Measurements from ENCODE around the gene SUPT3H.

SUPT3H gene

GRCh38 chr6:44789061-44789460 is 588.7 kb downstream of the SUPT3H start:
- Histone ChIP-seq H3K27me3 (ENCODE audit: control insufficient read depth, insufficient read depth, low read length) (no peaks in the 10 kb centered on the region), H3K36me3 (ENCODE audit: control insufficient read depth, insufficient read depth, low read length) (no peaks in the 10 kb centered on the region), H3K4me1 (ENCODE audit: control insufficient read depth, insufficient read depth, low read length) (no peaks in the 10 kb centered on the region), H3K9ac (ENCODE audit: low read length) (no peak overlapping the region), H3K9me3 (ENCODE audit: control insufficient read depth, low read length) (no peaks in the 10 kb centered on the region), H3K4me3 (ENCODE audit: low read length) (no peak overlapping the region)

GRCh38 chr6:44788387-44788981 is 589.2 kb downstream of the SUPT3H start:
- Histone ChIP-seq H3K9ac (ENCODE audit: low read length) (no peak overlapping the region), H3K9me3 (ENCODE audit: control insufficient read depth, low read length) (no peaks in the 10 kb centered on the region), H3K4me3 (ENCODE audit: low read length) (no peak overlapping the region), H3K4me1 (ENCODE audit: control insufficient read depth, insufficient read depth, low read length) (no peaks in the 10 kb centered on the region), H3K36me3 (ENCODE audit: control insufficient read depth, insufficient read depth, low read length) (no peaks in the 10 kb centered on the region), H3K27me3 (ENCODE audit: control insufficient read depth, insufficient read depth, low read length) (no peaks in the 10 kb centered on the region)

DNA sequence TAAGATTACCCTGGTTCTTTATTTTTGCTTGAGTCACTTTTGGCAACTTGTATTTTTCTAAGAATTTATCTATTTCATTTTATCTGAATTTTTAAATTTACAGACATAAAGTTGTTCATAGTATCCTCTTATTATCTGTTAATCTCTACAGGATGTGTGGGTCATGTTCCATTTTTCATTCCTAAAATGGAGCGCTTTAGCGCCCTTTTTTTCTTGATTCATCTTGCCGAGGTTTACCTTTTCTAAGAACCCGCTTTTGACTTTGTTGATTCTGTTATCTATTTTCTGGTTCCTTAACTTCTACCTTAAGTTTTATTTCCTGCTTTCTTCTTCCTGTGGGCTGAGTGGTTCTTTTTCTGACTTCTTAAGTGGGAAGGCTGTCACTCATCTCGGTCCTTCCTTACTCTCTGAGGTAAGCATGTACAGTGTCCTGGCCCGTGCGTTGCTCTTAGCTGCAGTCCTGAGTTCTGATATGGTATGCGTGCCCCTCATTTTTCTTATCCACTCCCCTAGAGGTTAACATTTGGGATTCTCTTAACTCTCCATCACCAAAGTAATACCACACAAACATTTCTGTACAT is 590.4 kb downstream of the SUPT3H start:
- Histone ChIP-seq H3K27me3 (ENCODE audit: control insufficient read depth, insufficient read depth, low read length) (no peaks in the 10 kb centered on the region), H3K9me3 (ENCODE audit: control insufficient read depth, low read length) (no peaks in the 10 kb centered on the region), H3K4me3 (ENCODE audit: low read length) (no peak overlapping the region), H3K36me3 (ENCODE audit: control insufficient read depth, insufficient read depth, low read length) (no peaks in the 10 kb centered on the region), H3K9ac (ENCODE audit: low read length) (no peak overlapping the region), H3K4me1 (ENCODE audit: control insufficient read depth, insufficient read depth, low read length) (no peaks in the 10 kb centered on the region)

- H3K9me3 ChIP-seq (ENCODE audit: control insufficient read depth, low read length), result no peaks in the 10 kb centered on the region
- no peaks in the 10 kb centered on the region for H3K36me3 ChIP-seq (ENCODE audit: control insufficient read depth, insufficient read depth, low read length)
- H3K9ac ChIP-seq (ENCODE audit: low read length), result no peak overlapping the region
- H3K27me3 ChIP-seq (ENCODE audit: control insufficient read depth, insufficient read depth, low read length), result no peaks in the 10 kb centered on the region
- H3K4me3 ChIP-seq (ENCODE audit: low read length), result no peak overlapping the region
- no peaks in the 10 kb centered on the region for H3K4me1 ChIP-seq (ENCODE audit: control insufficient read depth, insufficient read depth, low read length)
Observed at GRCh38 chr6:44785130-44785529, 592.6 kb downstream of the SUPT3H start.

DNA sequence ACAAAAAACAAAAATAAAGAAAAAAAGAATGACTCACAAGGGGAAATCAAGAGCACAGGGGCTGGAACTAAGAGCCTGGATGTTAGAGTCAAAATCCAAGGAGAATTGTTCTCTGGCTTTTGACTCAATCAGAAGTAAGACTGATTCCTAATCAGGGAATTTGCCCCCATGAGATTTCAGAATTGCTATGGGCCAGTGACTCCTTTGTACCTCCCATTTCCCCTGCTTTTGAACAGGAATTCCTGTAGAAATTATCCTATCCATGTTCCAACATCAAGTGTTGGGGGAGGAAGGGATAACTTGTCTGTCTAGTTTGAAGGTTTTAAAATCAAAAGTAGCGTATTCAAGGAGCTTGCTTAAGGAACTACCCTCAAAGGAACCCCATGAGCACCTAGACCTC is 593.5 kb downstream of the SUPT3H start:
- Histone ChIP-seq H3K36me3 (ENCODE audit: control insufficient read depth, insufficient read depth, low read length) (no peaks in the 10 kb centered on the region), H3K9me3 (ENCODE audit: control insufficient read depth, low read length) (no peaks in the 10 kb centered on the region)

GRCh38 chr6:44782892-44783291 is 594.8 kb downstream of the SUPT3H start:
- Histone ChIP-seq H3K9me3 (ENCODE audit: control insufficient read depth, low read length) (no peaks in the 10 kb centered on the region), H3K4me3 (ENCODE audit: low read length) (no peak overlapping the region), H3K9ac (ENCODE audit: low read length) (no peak overlapping the region), H3K4me1 (ENCODE audit: control insufficient read depth, insufficient read depth, low read length) (no peaks in the 10 kb centered on the region), H3K36me3 (ENCODE audit: control insufficient read depth, insufficient read depth, low read length) (no peaks in the 10 kb centered on the region), H3K27me3 (ENCODE audit: control insufficient read depth, insufficient read depth, low read length) (no peaks in the 10 kb centered on the region)

More for the DNA sequence above, 593.5 kb downstream of the SUPT3H start:
- Histone ChIP-seq H3K4me3 (ENCODE audit: low read length) (no peak overlapping the region), H3K9ac (ENCODE audit: low read length) (no peak overlapping the region), H3K4me1 (ENCODE audit: control insufficient read depth, insufficient read depth, low read length) (no peaks in the 10 kb centered on the region), H3K27me3 (ENCODE audit: control insufficient read depth, insufficient read depth, low read length) (no peaks in the 10 kb centered on the region)

- Histone ChIP-seq H3K4me1 (ENCODE audit: control insufficient read depth, insufficient read depth, low read length) (no peaks in the 10 kb centered on the region), H3K27me3 (ENCODE audit: control insufficient read depth, insufficient read depth, low read length) (no peaks in the 10 kb centered on the region)
Observed at GRCh38 chr6:44781912-44782597, 595.7 kb downstream of the SUPT3H start.

GRCh38 chr6:44780161-44780560 is 597.6 kb downstream of the SUPT3H start:
- H3K36me3 ChIP-seq (ENCODE audit: control insufficient read depth, insufficient read depth, low read length), result no peaks in the 10 kb centered on the region
- no peaks in the 10 kb centered on the region for H3K4me1 ChIP-seq (ENCODE audit: control insufficient read depth, insufficient read depth, low read length)

More at GRCh38 chr6:44781912-44782597, 595.7 kb downstream of the SUPT3H start:
- Histone ChIP-seq H3K9me3 (ENCODE audit: control insufficient read depth, low read length) (no peaks in the 10 kb centered on the region), H3K4me3 (ENCODE audit: low read length) (no peak overlapping the region), H3K9ac (ENCODE audit: low read length) (no peak overlapping the region), H3K36me3 (ENCODE audit: control insufficient read depth, insufficient read depth, low read length) (no peaks in the 10 kb centered on the region)

GRCh38 chr6:44779130-44779826 is 598.5 kb downstream of the SUPT3H start:
- no peaks in the 10 kb centered on the region for H3K9me3 ChIP-seq (ENCODE audit: control insufficient read depth, low read length)
- no peaks in the 10 kb centered on the region for H3K36me3 ChIP-seq (ENCODE audit: control insufficient read depth, insufficient read depth, low read length)
- no peaks in the 10 kb centered on the region for H3K4me1 ChIP-seq (ENCODE audit: control insufficient read depth, insufficient read depth, low read length)
- H3K27me3 ChIP-seq (ENCODE audit: control insufficient read depth, insufficient read depth, low read length), result no peaks in the 10 kb centered on the region
- no peak overlapping the region for H3K9ac ChIP-seq (ENCODE audit: low read length)
- H3K4me3 ChIP-seq (ENCODE audit: low read length), result no peak overlapping the region

More at GRCh38 chr6:44780161-44780560, 597.6 kb downstream of the SUPT3H start:
- H3K9me3 ChIP-seq (ENCODE audit: control insufficient read depth, low read length), result no peaks in the 10 kb centered on the region
- H3K27me3 ChIP-seq (ENCODE audit: control insufficient read depth, insufficient read depth, low read length), result no peaks in the 10 kb centered on the region
- no peak overlapping the region for H3K4me3 ChIP-seq (ENCODE audit: low read length)
- H3K9ac ChIP-seq (ENCODE audit: low read length), result no peak overlapping the region

Measured in mucosa of stomach (tissue), 1 donor.